22Rv1 (cell line): Measurements from ENCODE around the gene CD84.

Source experiments
- H3K27ac ChIP-seq: fragments of 450-650 bp; 2 replicates; pipeline ENCODE4 v1.5.1; 2017
- CTCF ChIP-seq: fragments of 450-650 bp; IDR thresholded peaks from 2 replicates; pipeline ENCODE4 v1.5.1; 2017; ENCODE audit warnings: mild to moderate bottlenecking
- ZFX ChIP-seq: fragments of 450-650 bp; IDR thresholded peaks from 2 replicates; pipeline ENCODE4 v1.6.1; 2017; ENCODE audit warnings: antibody characterized with exemption, borderline replicate concordance

The CD84 gene

GRCh38 chr1:160558660-160559380 lies 20.5 kb downstream of the CD84 start:
- TF ChIP-seq CTCF: no peak
- TF ChIP-seq ZFX: no peak
- H3K27ac ChIP-seq: no peak overlapping the region

- no peak overlapping the region for H3K27ac ChIP-seq
- TF ChIP-seq ZFX (no peak), CTCF (no peak)
These were observed 25.5 kb downstream of the CD84 start for GRCh38 chr1:160553778-160554177.

GRCh38 chr1:160552425-160552824 lies 26.9 kb downstream of the CD84 start:
- no peak for TF ChIP-seq ZFX
- no peak for TF ChIP-seq CTCF

GRCh38 chr1:160550572-160551034 lies 28.7 kb downstream of the CD84 start:
- H3K27ac ChIP-seq: no peak overlapping the region
- TF ChIP-seq CTCF: peak; percentile 41; the same call in 1 of the 2 replicates
- TF ChIP-seq ZFX: no peak

More at GRCh38 chr1:160552425-160552824, 26.9 kb downstream of the CD84 start:
- H3K27ac ChIP-seq: no peak overlapping the region

- no peak overlapping the region for H3K27ac ChIP-seq
- TF ChIP-seq ZFX: no peak
- no peak for TF ChIP-seq CTCF
These were observed 29.7 kb downstream of the CD84 start for GRCh38 chr1:160549665-160550006.

- TF ChIP-seq ZFX (no peak), CTCF (no peak)
- H3K27ac ChIP-seq: no peak overlapping the region
These were observed 30.2 kb downstream of the CD84 start for GRCh38 chr1:160548960-160549664.

- TF ChIP-seq ZFX (no peak), CTCF (no peak)
- H3K27ac ChIP-seq: no peak overlapping the region
These were observed 31.1 kb downstream of the CD84 start for GRCh38 chr1:160548183-160548582.
